SH-SY5Y (cell line): ENCODE data around the gene KRT38.

Source experiments
- GATA2 ChIP-seq: IDR thresholded peaks from 2 replicates; pipeline ENCODE4 v1.6.1; 2011; ENCODE audit warnings: mild to moderate bottlenecking, low read depth, low read length
- GATA3 ChIP-seq: IDR thresholded peaks from 2 replicates; pipeline ENCODE4 v1.6.1; 2011; ENCODE audit warnings: low read depth, mild to moderate bottlenecking, low read length, moderate library complexity

- TF ChIP-seq GATA2 (no peak), GATA3 (no peak)
Observed at GRCh38 chr17:41444640-41445039, 3.9 kb upstream of the KRT38 start.
